ENCODE results near the gene IDI2. TPM values are rescaled to one million over a fixed set of nuclear protein-coding genes. Genes with fewer than 3 reads are reported as not detected.

The IDI2 gene
- total and polyA plus RNA-seq, 8 donors: 0.14 to 0.15 TPM; not detected in 6

GRCh38 chr10:1009071-1009494, 16.6 kb downstream of the IDI2 start:
- intact Hi-C loops (cut with DNase I): no loop called here
- peaks cover 9 to 76% (median 46%) of the 10 kb centered on the region in 3 donors for H3K36me3 ChIP-seq
- no peak overlapping the region for H3K4me3 ChIP-seq
- TF ChIP-seq CTCF (IDR thresholded peaks at IDR 0.05): no peak
- no peaks in the 10 kb centered on the region for H3K9me3 ChIP-seq
- 93% methylated on average over 9 of the region's 9 CpGs for WGBS, 2 donors
- no peaks in the 10 kb centered on the region for H3K27me3 ChIP-seq
- ATAC-seq (no peak), FAIRE-seq (no peak), DNase-seq (no peak)
- H3K4me1 ChIP-seq: no peaks in the 10 kb centered on the region
- H3K27ac ChIP-seq: no peak overlapping the region

- 89 to 93% methylated on average over 10 of the region's 10 CpGs for WGBS, 2 donors
- H3K4me1 ChIP-seq: no peaks in the 10 kb centered on the region
- H3K4me3 ChIP-seq: no peak overlapping the region
- DNase-seq: no peak
- H3K27ac ChIP-seq: no peak overlapping the region
- FAIRE-seq: no peak
- H3K36me3 ChIP-seq: peaks cover 9 to 81% (median 52%) of the 10 kb centered on the region in 3 donors
- H3K9me3 ChIP-seq: no peaks in the 10 kb centered on the region
- ATAC-seq: no peak
- TF ChIP-seq CTCF (IDR thresholded peaks at IDR 0.05): no peak
- no peaks in the 10 kb centered on the region for H3K27me3 ChIP-seq
- intact Hi-C loops (cut with DNase I): no loop called here
These were observed 18.1 kb downstream of the IDI2 start for GRCh38 chr10:1007583-1007982.

GRCh38 chr10:1006573-1006972, 19.1 kb downstream of the IDI2 start:
- no peak for TF ChIP-seq CTCF (IDR thresholded peaks at IDR 0.05)
- H3K36me3 ChIP-seq: peaks cover 6 to 81% (median 45%) of the 10 kb centered on the region in 3 donors
- H3K4me1 ChIP-seq: no peaks in the 10 kb centered on the region
- ATAC-seq (no peak), FAIRE-seq (no peak), DNase-seq (no peak)
- H3K4me3 ChIP-seq: no peak overlapping the region
- intact Hi-C loops (cut with DNase I): no loop called here
- H3K27ac ChIP-seq: no peak overlapping the region
- WGBS, 2 donors: 96 to 97% methylated on average over 9 of the region's 9 CpGs
- H3K9me3 ChIP-seq: no peaks in the 10 kb centered on the region
- H3K27me3 ChIP-seq: no peaks in the 10 kb centered on the region

DNA sequence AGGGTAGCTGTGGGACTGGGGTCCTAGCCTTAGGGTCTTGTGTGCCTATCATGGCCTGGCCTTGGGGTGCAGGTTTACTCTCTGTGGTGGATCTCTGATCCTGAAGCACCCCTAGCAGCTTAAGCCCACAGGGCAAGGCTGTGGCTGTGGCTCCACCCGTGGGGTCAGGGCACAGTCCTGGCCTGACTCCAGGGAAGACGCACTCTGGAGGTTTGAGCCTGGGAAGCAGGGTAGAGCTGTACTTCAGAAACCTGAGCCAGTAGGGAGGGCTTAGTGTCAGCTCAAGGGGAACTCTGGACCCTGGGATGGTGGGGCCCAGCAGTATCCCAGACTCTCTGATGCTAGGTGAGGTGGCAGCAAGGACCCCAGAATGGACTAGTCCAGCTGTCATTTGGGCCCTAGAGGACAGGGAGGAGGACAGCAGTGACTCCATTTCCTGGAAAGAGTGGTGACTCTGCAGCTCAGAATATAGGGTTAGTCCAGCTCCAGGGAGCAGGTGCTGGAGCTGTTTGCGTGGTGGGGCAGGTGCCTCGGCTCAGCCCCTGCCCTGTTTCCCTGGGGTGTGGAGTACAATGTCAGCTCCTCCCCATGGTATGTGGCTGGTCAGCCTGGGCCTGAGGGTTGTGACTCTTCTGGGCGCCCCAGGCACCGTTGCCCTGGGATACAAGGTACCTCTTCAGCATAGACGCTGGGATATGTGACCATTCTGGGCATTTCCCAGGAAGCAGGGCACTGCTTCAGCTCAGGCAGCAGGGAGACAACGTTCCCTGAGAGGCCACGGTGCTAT, 21.6 kb downstream of the IDI2 start:
- 97 to 99% methylated on average over 9 of the region's 9 CpGs for WGBS, 2 donors
- Histone ChIP-seq H3K36me3 (peaks cover 6 to 85% (median 34%) of the 10 kb centered on the region in 3 donors), H3K27me3 (no peaks in the 10 kb centered on the region), H3K27ac (no peak overlapping the region), H3K4me1 (no peaks in the 10 kb centered on the region), H3K9me3 (no peaks in the 10 kb centered on the region), H3K4me3 (no peak overlapping the region)
- intact Hi-C loops (cut with DNase I): no loop called here
- no peak for TF ChIP-seq CTCF (IDR thresholded peaks at IDR 0.05)
- ATAC-seq (no peak), FAIRE-seq (no peak), DNase-seq (no peak)

- ATAC-seq: no peak
- Histone ChIP-seq H3K36me3 (peaks cover 6 to 94% (median 39%) of the 10 kb centered on the region in 3 donors), H3K27me3 (no peaks in the 10 kb centered on the region), H3K4me1 (no peaks in the 10 kb centered on the region), H3K4me3 (no peak overlapping the region), H3K27ac (no peak overlapping the region), H3K9me3 (no peaks in the 10 kb centered on the region)
- FAIRE-seq: no peak
- DNase-seq: no peak
- intact Hi-C loops (cut with DNase I): no loop called here
- TF ChIP-seq CTCF (IDR thresholded peaks at IDR 0.05): no peak
- WGBS, 2 donors: 98 to 99% methylated on average over 5 of the region's 5 CpGs
These were observed 23.1 kb downstream of the IDI2 start for GRCh38 chr10:1002425-1003006.

All from pancreas (tissue), 10 donors.